Left renal pelvis (tissue), 4 donors: ENCODE results near the gene RTN4. TPM values are rescaled to one million over a fixed set of nuclear protein-coding genes. Genes with fewer than 3 reads are reported as not detected.
"Not testable (repeated sequence)": the region's sequence is repeated elsewhere in the genome, so short reads cannot be mapped to it uniquely, and the experiment has no call there.

Source experiments
- DNase-seq, 4 donors: peaks; one replicate each; pipeline ENCODE4 v3.0.0-alpha.2; 2013; ENCODE audit warnings: low read depth in 4 of 4, low spot score in 3 of 4
- polyA plus RNA-seq, 4 donors: library from polyadenylated mRNA; unstranded; fragments of 120-200 nt; gene quantifications; one replicate each; pipeline ENCODE4 v1.2.1, GENCODE V29; 2013; ENCODE audit not compliant: insufficient read length in 4 of 4

Gene RTN4
- polyA plus RNA-seq, 4 donors, result 297 to 398 (median 343) TPM

DNA sequence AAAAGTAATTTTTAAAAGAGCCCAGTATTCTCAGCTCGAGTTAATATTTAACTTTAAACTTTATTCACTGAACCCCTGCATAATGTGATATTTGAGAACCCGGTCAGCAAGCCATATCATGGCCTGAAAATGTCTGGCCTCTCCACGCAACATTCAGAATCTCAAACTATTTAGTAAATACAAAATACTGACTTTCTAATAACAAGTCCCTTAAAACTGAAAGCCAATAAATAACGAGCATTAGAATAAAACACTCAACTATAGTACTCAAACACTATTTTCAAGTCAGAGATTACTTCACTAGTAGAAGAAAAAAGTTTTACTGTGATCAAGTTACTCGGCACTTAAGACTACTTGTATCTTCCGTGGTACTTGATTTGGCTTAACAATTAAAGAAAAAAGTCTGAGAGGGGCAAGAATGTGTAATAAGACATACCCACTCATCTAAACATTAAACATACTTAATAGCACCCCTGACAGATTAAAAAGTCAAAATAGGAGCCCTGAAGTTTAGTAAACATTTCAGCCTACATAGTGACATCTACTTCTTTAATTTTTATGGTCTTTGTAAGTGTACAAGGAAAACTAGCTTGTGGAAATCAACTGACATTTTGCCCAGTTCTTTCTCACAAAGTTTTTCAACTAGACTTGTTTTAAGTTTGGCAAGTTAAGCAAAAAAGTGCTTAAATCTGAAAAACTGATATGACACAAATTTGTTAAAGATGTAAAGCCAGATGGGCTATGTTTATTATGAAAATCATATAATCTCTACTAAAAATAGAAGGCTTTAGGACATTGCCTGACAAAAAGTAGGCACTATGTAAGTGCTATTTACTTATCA is 38.2 kb downstream of the RTN4 start:
- DNase-seq, result peak in 1 of 4 donors; percentile 27

DNA sequence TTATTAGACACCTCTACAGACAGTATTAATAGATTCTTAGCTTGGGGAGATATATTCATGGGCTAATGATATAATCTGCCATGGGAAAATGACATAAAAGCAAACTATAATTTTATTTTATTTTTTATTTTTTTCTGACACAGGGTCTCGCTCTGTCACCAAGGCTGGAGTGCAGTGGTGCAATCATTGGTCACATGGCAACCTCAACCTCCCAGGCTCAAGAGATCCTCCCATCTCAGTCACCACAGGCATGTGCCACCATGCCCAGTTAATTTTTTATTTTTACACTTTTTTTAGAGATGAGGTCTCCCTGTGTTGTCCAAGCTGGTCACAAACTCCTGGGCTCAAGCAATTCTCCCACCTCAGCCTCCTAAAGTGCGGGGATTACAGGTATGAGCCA is 39.3 kb downstream of the RTN4 start:
- DNase-seq, result no peak

GRCh38 chr2:55010149-55010591 is 40.1 kb downstream of the RTN4 start:
- DNase-seq, result peak in 1 of 4 donors; percentile 33

DNA sequence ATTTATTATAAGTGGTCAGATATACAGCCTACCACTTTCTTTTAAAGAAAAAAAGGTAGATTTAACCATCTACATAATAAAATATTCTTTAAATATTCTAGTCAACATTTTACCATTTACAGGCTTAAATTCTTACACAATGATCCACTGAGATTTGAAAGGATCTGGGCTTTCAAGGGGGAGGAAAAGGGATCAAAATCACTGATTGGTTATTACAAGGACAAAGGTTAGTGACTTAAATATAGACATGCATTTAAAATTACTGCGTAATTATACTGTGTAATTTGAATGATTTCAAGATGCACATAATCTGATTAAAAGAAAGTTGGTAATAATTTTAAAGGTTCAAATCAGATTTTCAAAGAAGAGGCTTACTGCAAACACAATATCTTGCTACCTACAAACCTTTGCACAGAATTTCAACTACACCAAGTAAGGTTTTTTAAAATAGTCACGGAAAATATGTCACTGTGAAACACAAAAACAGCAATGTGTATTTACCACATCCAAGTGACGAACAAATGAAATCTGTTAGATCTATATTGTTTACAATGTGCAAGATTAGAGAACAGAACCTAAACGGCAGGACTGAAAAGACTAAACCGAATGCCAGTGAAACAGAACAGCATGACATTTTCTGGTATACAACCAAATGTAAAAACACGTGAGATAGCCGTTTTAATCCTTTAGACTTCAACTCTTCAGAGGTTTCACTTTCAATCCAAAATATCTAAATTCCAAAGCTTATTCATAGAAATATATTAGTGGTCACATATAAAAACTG is 40.8 kb downstream of the RTN4 start:
- DNase-seq, result no peak

DNA sequence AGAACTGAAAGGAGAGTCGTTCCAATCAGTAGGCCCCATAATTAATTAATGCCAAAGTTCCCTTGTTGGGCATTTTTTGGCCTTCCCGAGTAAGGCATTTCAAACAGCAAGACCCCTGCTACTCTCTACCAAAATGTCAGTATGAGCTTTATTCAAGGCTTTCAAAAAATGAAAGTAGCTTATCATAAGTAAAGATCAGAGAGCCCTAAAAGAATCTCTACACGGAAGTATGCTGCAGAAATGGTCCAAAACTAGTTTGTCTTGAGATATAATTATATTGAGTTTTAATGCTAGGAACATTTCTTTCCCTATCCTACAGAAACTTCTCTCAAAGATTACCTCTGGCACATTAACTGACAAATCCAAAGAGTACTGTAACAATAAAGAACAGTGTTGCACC is 43.9 kb downstream of the RTN4 start:
- no peak for DNase-seq

GRCh38 chr2:55003706-55004639 is 46.3 kb downstream of the RTN4 start:
- no peak for DNase-seq

DNA sequence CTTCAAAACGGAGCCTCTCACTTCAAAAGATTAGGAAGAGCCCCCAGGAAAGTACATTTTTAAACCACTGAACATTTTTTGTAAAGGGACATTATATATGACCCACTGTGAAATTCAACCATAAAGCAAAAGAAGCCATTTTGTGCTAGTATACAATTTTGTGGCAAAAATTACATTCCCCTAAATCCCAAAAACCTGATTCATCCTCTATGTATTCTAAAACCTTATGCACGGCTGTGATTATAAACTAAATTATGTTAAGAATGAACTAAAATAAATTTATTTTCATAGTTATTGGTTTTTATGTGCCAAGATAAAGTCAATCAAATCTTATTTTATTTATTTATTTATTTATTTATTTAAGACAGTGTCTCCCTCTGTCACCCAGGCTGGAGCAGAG is 48.5 kb downstream of the RTN4 start:
- no peak for DNase-seq

DNA sequence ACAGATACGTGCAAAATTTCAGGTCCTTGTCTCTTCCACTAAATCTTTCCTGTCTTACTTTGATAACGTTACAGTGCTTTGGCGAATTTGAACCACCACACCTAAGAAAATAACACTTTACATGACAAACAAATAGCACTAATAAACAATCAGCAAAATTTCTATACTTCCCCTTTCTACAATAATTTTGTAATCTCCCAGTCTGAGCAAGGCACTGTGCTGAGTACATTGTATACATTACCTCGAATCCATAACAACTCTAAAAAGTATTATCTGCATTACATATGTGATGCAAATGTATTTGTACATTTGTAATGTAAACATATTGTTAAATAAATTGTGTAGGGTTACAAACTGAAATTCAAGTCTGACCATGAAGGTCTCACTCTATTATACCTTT is 49.9 kb downstream of the RTN4 start:
- no peak for DNase-seq

GRCh38 chr2:54999182-54999581 is 51.1 kb downstream of the RTN4 start:
- DNase-seq, result no peak

GRCh38 chr2:54997826-54998225 is 52.4 kb downstream of the RTN4 start:
- no peak for DNase-seq

DNA sequence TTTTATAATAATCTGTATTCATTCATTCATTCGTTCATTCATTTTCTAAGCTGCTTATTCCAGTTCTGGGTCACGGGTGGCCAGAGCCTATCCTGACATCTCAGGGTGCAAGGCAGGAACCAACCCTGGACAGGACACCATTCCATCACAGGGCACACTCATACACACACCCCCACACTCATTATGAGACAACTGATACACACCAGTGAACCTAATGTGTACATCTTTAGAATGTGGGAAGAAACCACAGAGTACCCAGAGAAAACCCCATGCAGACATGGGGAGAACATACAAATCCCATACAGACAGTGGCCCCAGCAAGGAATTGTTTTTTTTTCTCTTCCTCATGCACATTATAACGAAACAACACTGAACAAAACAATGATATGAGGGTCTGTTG is 54.7 kb downstream of the RTN4 start:
- DNase-seq, result no peak

- not testable (repeated sequence) for DNase-seq
These were observed 59.6 kb downstream of the RTN4 start for GRCh38 chr2:54990694-54991093.

GRCh38 chr2:54988612-54989011 is 61.6 kb downstream of the RTN4 start:
- no peak for DNase-seq

- no peak for DNase-seq
These were observed 64.0 kb downstream of the RTN4 start for GRCh38 chr2:54986264-54986663.

- no peak for DNase-seq
These were observed 65.8 kb downstream of the RTN4 start for GRCh38 chr2:54984476-54984875.

GRCh38 chr2:54983345-54984220 is 66.7 kb downstream of the RTN4 start:
- no peak for DNase-seq

DNA sequence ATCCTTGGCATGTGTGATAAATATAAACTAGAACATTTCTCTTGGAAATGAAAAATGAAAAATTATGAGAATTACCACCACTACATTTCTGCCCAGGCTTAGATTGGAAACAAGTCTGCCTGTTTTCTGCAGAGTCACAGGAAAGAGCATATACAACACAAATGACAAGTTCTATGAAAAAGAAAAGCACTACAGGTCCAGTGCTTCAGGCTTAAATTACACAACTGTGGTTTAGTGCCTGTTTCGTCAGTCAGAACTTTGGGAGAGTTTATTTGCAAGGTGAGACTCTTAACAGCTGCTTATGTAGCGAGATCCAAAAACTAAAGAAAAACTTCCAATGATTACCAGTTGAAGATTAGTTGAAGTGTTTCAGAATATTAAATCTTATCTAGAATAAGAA is 68.9 kb downstream of the RTN4 start:
- no peak for DNase-seq

DNA sequence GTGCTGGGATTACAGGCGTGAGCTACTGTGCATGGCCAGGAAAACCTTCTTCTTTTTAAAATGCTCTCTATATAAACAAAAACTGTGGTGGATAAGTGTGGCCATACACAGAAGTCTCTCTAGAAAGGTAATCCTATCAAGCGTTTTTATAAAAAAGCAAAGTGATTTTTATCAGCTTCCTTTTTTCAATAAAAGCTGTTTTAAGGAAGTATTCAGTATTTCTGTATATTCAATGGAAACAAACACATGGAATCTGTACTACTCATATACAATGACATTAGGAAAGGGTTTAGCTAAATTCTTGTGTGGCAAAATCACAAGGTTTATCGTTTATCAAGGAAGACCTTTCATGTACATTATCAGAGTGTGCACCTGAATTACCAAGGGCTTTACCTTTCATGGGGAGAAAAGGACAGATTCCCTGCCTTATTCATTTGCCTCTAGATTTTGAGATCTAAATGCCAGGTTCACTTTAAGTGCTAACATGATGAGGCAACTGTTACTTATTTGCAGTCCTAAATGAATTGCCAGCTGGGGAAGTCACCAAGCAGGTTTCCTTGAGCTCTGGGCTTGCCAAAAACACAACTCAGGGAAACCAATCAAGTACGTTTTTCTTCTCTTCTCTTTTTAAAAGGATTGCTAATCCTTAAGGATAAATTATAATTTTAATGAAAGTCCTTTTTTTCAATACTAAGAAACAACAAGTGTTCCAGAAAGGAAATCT is 70.8 kb downstream of the RTN4 start:
- peak in 1 of 4 donors; percentile 42 for DNase-seq

- DNase-seq, result peak in 2 of 4 donors; percentile 26 to 53
These were observed 73.1 kb downstream of the RTN4 start for GRCh38 chr2:54977149-54977548.
